RWPE1 (cell line): ENCODE measurements around the gene C22orf42.
"Not testable (repeated sequence)": the region's sequence is repeated elsewhere in the genome, so short reads cannot be mapped to it uniquely, and the experiment has no call there.

Source experiments
- CTCF ChIA-PET: fragments of 350-600 bp; sonication (Branson Sonifier 250); formaldehyde crosslinking; extraction: SDS; loops from one replicate; lab custom pipeline; 2021; lab: Yijun Ruan, JAX
- POLR2A ChIA-PET: fragments of 400-600 bp; formaldehyde crosslinking; extraction: SDS; loops from one replicate; lab custom pipeline; 2020; ENCODE audit warnings: antibody characterized with exemption; ENCODE audit not compliant: low non-redundant PET; lab: Yijun Ruan, JAX
- DNase-seq: peaks from one replicate; pipeline ENCODE4 v3.0.0; 2012; ENCODE audit warnings: low spot score
- H3K27ac ChIP-seq: fragments of 450-650 bp; 2 replicates; pipeline ENCODE4 v1.5.1; 2017
- CTCF ChIP-seq: fragments of 450-650 bp; conservative IDR thresholded peaks from 2 replicates; pipeline ENCODE4 v1.5.1; 2017; ENCODE audit warnings: low read depth, mild to moderate bottlenecking

C22orf42 gene

GRCh38 chr22:32181043-32181442 lies 21.9 kb upstream of the C22orf42 start:
- no peak for DNase-seq
- ChIA-PET CTCF (no interaction called here), POLR2A (no interaction called here)
- H3K27ac ChIP-seq = no peak overlapping the region
- no peak for TF ChIP-seq CTCF

- TF ChIP-seq CTCF = no peak
- H3K27ac ChIP-seq = no peak overlapping the region
- ChIA-PET POLR2A (no interaction called here), CTCF (no interaction called here)
- no peak for DNase-seq
Observed at GRCh38 chr22:32177221-32177765, 18.2 kb upstream of the C22orf42 start.

- no peak for DNase-seq
- H3K27ac ChIP-seq = no peak overlapping the region
- TF ChIP-seq CTCF = no peak
- ChIA-PET POLR2A (no interaction called here), CTCF (no interaction called here)
Observed at GRCh38 chr22:32175683-32176644, 16.9 kb upstream of the C22orf42 start.

GRCh38 chr22:32175115-32175514 lies 16.0 kb upstream of the C22orf42 start:
- no peak overlapping the region for H3K27ac ChIP-seq
- no peak for DNase-seq
- ChIA-PET CTCF (interaction anchor here (0.7 kb wide), 1 partner anchor 51 kb away, joined by 3 read pairs; no protein-coding TSS in a partner anchor), POLR2A (no interaction called here)
- TF ChIP-seq CTCF = no peak

GRCh38 chr22:32165681-32166080 lies 6.6 kb upstream of the C22orf42 start:
- CTCF ChIA-PET = no interaction called here
- POLR2A ChIA-PET = no interaction called here
- no peak for DNase-seq
- H3K27ac ChIP-seq = no peak overlapping the region
- TF ChIP-seq CTCF = no peak

- POLR2A ChIA-PET = no interaction called here
- CTCF ChIA-PET = no interaction called here
- no peak for DNase-seq
- H3K27ac ChIP-seq = no peak overlapping the region
- no peak for TF ChIP-seq CTCF
Observed at GRCh38 chr22:32164075-32164860, 5.2 kb upstream of the C22orf42 start.

- H3K27ac ChIP-seq, POLR2A ChIA-PET, CTCF ChIA-PET, DNase-seq: not testable (repeated sequence)
Observed at GRCh38 chr22:32160411-32160810, 1.3 kb upstream of the C22orf42 start.

GRCh38 chr22:32157632-32158031 lies 1.5 kb downstream of the C22orf42 start:
- DNase-seq, CTCF ChIA-PET, H3K27ac ChIP-seq, POLR2A ChIA-PET: not testable (repeated sequence)

GRCh38 chr22:32154727-32155126 lies 4.4 kb downstream of the C22orf42 start:
- H3K27ac ChIP-seq, DNase-seq, POLR2A ChIA-PET, CTCF ChIA-PET: not testable (repeated sequence)

- CTCF ChIA-PET, POLR2A ChIA-PET, DNase-seq, H3K27ac ChIP-seq: not testable (repeated sequence)
Observed at GRCh38 chr22:32151641-32152040, 7.5 kb downstream of the C22orf42 start.
